ENCODE data around the gene RAMP3.

RAMP3 gene

GRCh38 chr7:45183711-45184210 is 26.2 kb downstream of the RAMP3 start:
- H3K9me3 ChIP-seq (ENCODE audit: severe bottlenecking): no peaks in the 10 kb centered on the region
- no peak for TF ChIP-seq CTCF (IDR thresholded peaks at IDR 0.05; ENCODE audit: poor library complexity, severe bottlenecking)
- no peak overlapping the region for H3K4me3 ChIP-seq (ENCODE audit: severe bottlenecking)
- no peaks in the 10 kb centered on the region for H3K4me1 ChIP-seq (ENCODE audit: insufficient read depth, poor library complexity, severe bottlenecking)
- peaks cover 2% of the 10 kb centered on the region for H3K27me3 ChIP-seq (ENCODE audit: insufficient read depth, poor library complexity, severe bottlenecking)
- ATAC-seq (ENCODE audit: low read depth) (no peak), DNase-seq (ENCODE audit: low spot score) (no peak)
- no peaks in the 10 kb centered on the region for H3K36me3 ChIP-seq (ENCODE audit: low read depth)
- H3K27ac ChIP-seq (ENCODE audit: poor library complexity, severe bottlenecking): no peak overlapping the region

- Histone ChIP-seq H3K27ac (ENCODE audit: poor library complexity, severe bottlenecking) (no peak overlapping the region), H3K4me3 (ENCODE audit: severe bottlenecking) (no peak overlapping the region), H3K9me3 (ENCODE audit: severe bottlenecking) (no peaks in the 10 kb centered on the region), H3K4me1 (ENCODE audit: insufficient read depth, poor library complexity, severe bottlenecking) (no peaks in the 10 kb centered on the region), H3K27me3 (ENCODE audit: insufficient read depth, poor library complexity, severe bottlenecking) (peaks cover 2% of the 10 kb centered on the region), H3K36me3 (ENCODE audit: low read depth) (no peaks in the 10 kb centered on the region)
- DNase-seq (ENCODE audit: low spot score): no peak
- no peak for TF ChIP-seq CTCF (IDR thresholded peaks at IDR 0.05; ENCODE audit: poor library complexity, severe bottlenecking)
- ATAC-seq (ENCODE audit: low read depth): no peak
Measured at GRCh38 chr7:45184326-45185027, 26.9 kb downstream of the RAMP3 start.

GRCh38 chr7:45185028-45185863 is 27.7 kb downstream of the RAMP3 start:
- Histone ChIP-seq H3K27ac (ENCODE audit: poor library complexity, severe bottlenecking) (no peak overlapping the region), H3K4me3 (ENCODE audit: severe bottlenecking) (no peak overlapping the region), H3K4me1 (ENCODE audit: insufficient read depth, poor library complexity, severe bottlenecking) (no peaks in the 10 kb centered on the region), H3K27me3 (ENCODE audit: insufficient read depth, poor library complexity, severe bottlenecking) (no peaks in the 10 kb centered on the region), H3K36me3 (ENCODE audit: low read depth) (no peaks in the 10 kb centered on the region), H3K9me3 (ENCODE audit: severe bottlenecking) (no peaks in the 10 kb centered on the region)
- ATAC-seq (ENCODE audit: low read depth) (no peak), DNase-seq (ENCODE audit: low spot score) (no peak)
- no peak for TF ChIP-seq CTCF (IDR thresholded peaks at IDR 0.05; ENCODE audit: poor library complexity, severe bottlenecking)

GRCh38 chr7:45185864-45186250 is 28.3 kb downstream of the RAMP3 start:
- Histone ChIP-seq H3K4me3 (ENCODE audit: severe bottlenecking) (no peak overlapping the region), H3K4me1 (ENCODE audit: insufficient read depth, poor library complexity, severe bottlenecking) (no peaks in the 10 kb centered on the region), H3K9me3 (ENCODE audit: severe bottlenecking) (no peaks in the 10 kb centered on the region), H3K27ac (ENCODE audit: poor library complexity, severe bottlenecking) (no peak overlapping the region), H3K36me3 (ENCODE audit: low read depth) (no peaks in the 10 kb centered on the region), H3K27me3 (ENCODE audit: insufficient read depth, poor library complexity, severe bottlenecking) (no peaks in the 10 kb centered on the region)
- no peak for DNase-seq (ENCODE audit: low spot score)
- no peak for TF ChIP-seq CTCF (IDR thresholded peaks at IDR 0.05; ENCODE audit: poor library complexity, severe bottlenecking)
- ATAC-seq (ENCODE audit: low read depth): no peak

Measured in RWPE2 (cell line).